HepG2 (cell line): ENCODE results near the gene ENO2. TPM values are rescaled to one million over a fixed set of nuclear protein-coding genes. Genes with fewer than 3 reads are reported as not detected.

Source experiments
- CHCHD3 ChIP-seq: sonication (generic); formaldehyde crosslinking; IDR thresholded peaks from 2 replicates; pipeline ENCODE4 v1.8.0; 2022; ENCODE audit warnings: mild to moderate bottlenecking, missing genetic modification reagents, moderate library complexity
- EZH2 ChIP-seq: conservative IDR thresholded peaks from 2 replicates; pipeline ENCODE4 v1.6.1; 2012; ENCODE audit warnings: mild to moderate bottlenecking, low read depth, low read length, moderate library complexity
- KLF15 ChIP-seq: sonication (generic); formaldehyde crosslinking; IDR thresholded peaks from 2 replicates; pipeline ENCODE4 v1.8.1; 2023; ENCODE audit warnings: borderline replicate concordance, mild to moderate bottlenecking, inconsistent platforms, missing genetic modification reagents, mixed read lengths
- MTA3 ChIP-seq: sonication (generic); formaldehyde crosslinking; IDR thresholded peaks from 2 replicates; pipeline ENCODE4 v1.4.0; 2020; ENCODE audit warnings: missing genetic modification reagents
- POLR2G ChIP-seq: fragments of 200-400 bp; formaldehyde crosslinking; IDR thresholded peaks from 2 replicates; pipeline ENCODE4 v1.6.1; 2018; ENCODE audit warnings: mild to moderate bottlenecking, low read depth, low read length, moderate library complexity
- PRPF4 ChIP-seq: fragments of 200-400 bp; formaldehyde crosslinking; IDR thresholded peaks from 2 replicates; pipeline ENCODE4 v1.6.1; 2016; ENCODE audit warnings: low read length, low read depth; ENCODE audit not compliant: poor library complexity, severe bottlenecking
- SNRNP70 ChIP-seq: fragments of 200-400 bp; formaldehyde crosslinking; IDR thresholded peaks from 2 replicates; pipeline ENCODE4 v1.6.1; 2017; ENCODE audit warnings: mild to moderate bottlenecking, low read depth, low read length, moderate library complexity
- SOX6 ChIP-seq, 2 experiments: fragments of 450-650 bp in 1 of 2; sonication (generic) in 1 of 2; formaldehyde crosslinking in 1 of 2; IDR thresholded peaks; 2 replicates each; pipeline versions ENCODE4 v1.4.0 to v1.6.1; 2017 to 2020; ENCODE audit warnings: antibody characterized with exemption in 1 of 2, mild to moderate bottlenecking in 1 of 2, missing genetic modification reagents in 1 of 2
- SP1 ChIP-seq, 2 experiments: fragments of 450-650 bp in 1 of 2; sonication (generic) in 1 of 2; formaldehyde crosslinking in 1 of 2; IDR thresholded peaks; 2 replicates each; pipeline versions ENCODE4 v1.4.0 to v1.6.1; 2016 to 2020; ENCODE audit warnings: missing genetic modification reagents in 1 of 2
- SSRP1 ChIP-seq: IDR thresholded peaks from 2 replicates; pipeline ENCODE4 v1.6.1; 2016; ENCODE audit warnings: control low read depth
- ZFAT ChIP-seq: sonication (generic); formaldehyde crosslinking; conservative IDR thresholded peaks from 2 replicates; pipeline ENCODE4 v1.8.1; 2023; ENCODE audit warnings: missing genetic modification reagents, inconsistent platforms
- ZNF232 ChIP-seq: sonication (generic); formaldehyde crosslinking; IDR thresholded peaks from 2 replicates; pipeline ENCODE4 v1.4.0; 2020; ENCODE audit warnings: missing genetic modification reagents, borderline replicate concordance
- ZNF256 ChIP-seq: sonication (generic); formaldehyde crosslinking; conservative IDR thresholded peaks from 2 replicates; pipeline ENCODE4 v1.4.0; 2020; ENCODE audit warnings: missing genetic modification reagents
- ZNF264 ChIP-seq: sonication (generic); formaldehyde crosslinking; IDR thresholded peaks from 2 replicates; pipeline ENCODE4 v1.4.0; 2020; ENCODE audit warnings: missing genetic modification reagents
- ZNF34 ChIP-seq: sonication (generic); formaldehyde crosslinking; IDR thresholded peaks from 2 replicates; pipeline ENCODE4 v1.4.0; 2020; ENCODE audit warnings: mild to moderate bottlenecking, missing genetic modification reagents, borderline replicate concordance
- ZNF446 ChIP-seq: sonication (generic); formaldehyde crosslinking; IDR thresholded peaks from 2 replicates; pipeline ENCODE4 v1.5.0; 2020; ENCODE audit warnings: mild to moderate bottlenecking, missing genetic modification reagents
- ZNF670 ChIP-seq: sonication (generic); formaldehyde crosslinking; IDR thresholded peaks from 2 replicates; pipeline ENCODE4 v1.8.0; 2022; ENCODE audit warnings: mild to moderate bottlenecking, missing genetic modification reagents, borderline replicate concordance
- ZNF781 ChIP-seq: sonication (generic); formaldehyde crosslinking; IDR thresholded peaks from 2 replicates; pipeline ENCODE4 v1.5.1; 2020; ENCODE audit warnings: borderline replicate concordance, mild to moderate bottlenecking, missing genetic modification reagents; ENCODE audit errors: not compliant biosample characterization
- ZNF878 ChIP-seq: sonication (generic); formaldehyde crosslinking; IDR thresholded peaks from 2 replicates; pipeline ENCODE4 v1.8.1; 2023; ENCODE audit warnings: mild to moderate bottlenecking, missing genetic modification reagents, moderate library complexity
- polyA plus RNA-seq, 8 experiments: library from polyadenylated mRNA; depleted of rRNA in 3 of 8; stranded (reverse) in 7 of 8; unstranded in 1 of 8; fragments of >200 nt; fragmentation: Illumina TruSeq in 4 of 8; extraction: Trizol in 4 of 8; gene quantifications; 2 replicates each; pipeline versions ENCODE4 v1.2.1 to v1.2.3, GENCODE V29; 2011 to 2016; ENCODE audit warnings: low read depth in 4 of 8, missing spikeins in 1 of 8, mixed read lengths in 1 of 8; ENCODE audit not compliant: insufficient read depth in 1 of 8
- total RNA-seq, 5 experiments: library from RNA; depleted of rRNA; stranded (reverse); fragments of >200 nt; fragmentation: Illumina TruSeq; extraction: Trizol; gene quantifications; 2 replicates each; pipeline ENCODE4 v1.2.3, GENCODE V29; 2016; ENCODE audit warnings: low read depth in 1 of 5
- TF ChIP-seq, protein P1 (sequence below): sonication (generic); formaldehyde crosslinking; IDR thresholded peaks from 2 replicates; pipeline ENCODE4 v1.9.0; 2021; ENCODE audit warnings: mild to moderate bottlenecking, missing genetic modification reagents
- TF ChIP-seq, protein P2 (sequence below): sonication (generic); formaldehyde crosslinking; IDR thresholded peaks from 2 replicates; pipeline ENCODE4 v1.4.0; 2020; ENCODE audit warnings: mild to moderate bottlenecking, missing genetic modification reagents, borderline replicate concordance

Gene ENO2
- total and polyA plus RNA-seq, 2 of the 13 experiments (the other 11 are each of a cell fraction or from before 2014, with no cell fraction given): 19.3 to 136 TPM

DNA sequence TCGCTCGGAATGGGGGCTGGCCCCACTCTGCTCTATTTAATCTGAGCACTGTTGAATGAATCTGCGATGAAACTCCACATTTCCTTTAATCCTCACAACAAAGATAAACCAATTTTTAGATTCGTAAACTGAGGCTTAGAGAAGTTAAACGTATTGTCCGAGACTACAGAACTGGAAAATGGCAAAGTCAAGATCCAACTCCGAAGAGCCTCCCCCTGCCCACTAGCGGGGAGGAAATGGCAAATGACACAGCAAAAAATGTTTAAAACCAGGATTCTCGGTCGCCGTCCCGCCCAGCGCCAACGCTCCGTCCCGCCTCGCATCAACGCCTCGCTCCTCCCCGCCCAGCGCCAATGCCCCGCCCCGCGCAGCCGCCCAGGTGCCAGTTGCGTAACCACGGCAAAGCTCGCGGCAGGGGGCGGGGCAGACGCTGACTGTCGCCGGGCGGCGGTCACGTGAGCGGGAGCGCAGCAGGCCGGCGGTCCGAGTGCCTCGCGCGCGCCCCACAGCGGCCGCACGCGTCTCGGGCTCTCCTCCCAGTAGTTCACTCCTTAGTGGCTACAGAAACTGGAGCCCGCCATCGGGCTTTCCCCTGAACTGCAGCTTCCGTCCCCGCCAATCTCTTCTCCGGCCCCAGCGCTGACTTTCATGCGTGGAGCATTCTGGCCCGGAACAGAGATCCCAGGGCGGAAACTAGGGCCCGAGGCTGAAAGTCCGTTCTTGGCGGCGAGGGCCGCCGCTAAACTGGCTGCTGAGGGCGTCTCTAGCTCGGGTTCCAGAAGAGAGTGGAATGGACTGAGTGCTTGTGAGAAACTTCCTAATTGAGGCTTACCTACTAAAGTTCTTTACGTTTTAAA is 23.4 kb upstream of the ENO2 start (continued):
- TF ChIP-seq ZNF256 (CRISPR knock-in tag) (no peak), SSRP1 (CRISPR knock-in tag) (no peak), ZNF34 (CRISPR knock-in tag) (no peak), POLR2G (peak; percentile 85), SP1 (IDR thresholded peaks at IDR 0.05) (no peak), SP1 (CRISPR knock-in tag; IDR thresholded peaks at IDR 0.05) (peak; percentile 95), KLF15 (CRISPR knock-in tag) (no peak), ZNF264 (CRISPR knock-in tag) (peak; percentile 44; the same call in 1 of the 2 replicates), SNRNP70 (no peak), CHCHD3 (CRISPR knock-in tag) (no peak), ZNF878 (no peak), SOX6 (IDR thresholded peaks at IDR 0.05) (no peak), SOX6 (CRISPR knock-in tag; IDR thresholded peaks at IDR 0.05) (peak; percentile 59; the same call in 1 of the 2 replicates), ZNF781 (CRISPR knock-in tag) (no peak), ZNF232 (CRISPR knock-in tag) (peak; percentile 38; the same call in 1 of the 2 replicates), ZNF446 (CRISPR knock-in tag) (no peak), PRPF4 (no peak), ZFAT (CRISPR knock-in tag) (no peak), MTA3 (CRISPR knock-in tag) (no peak), ZNF670 (CRISPR knock-in tag) (0 out of 2 replicates have a peak, but pooled peaks have one; percentile 33), EZH2 (no peak)
- TF ChIP-seq, protein P1, sequence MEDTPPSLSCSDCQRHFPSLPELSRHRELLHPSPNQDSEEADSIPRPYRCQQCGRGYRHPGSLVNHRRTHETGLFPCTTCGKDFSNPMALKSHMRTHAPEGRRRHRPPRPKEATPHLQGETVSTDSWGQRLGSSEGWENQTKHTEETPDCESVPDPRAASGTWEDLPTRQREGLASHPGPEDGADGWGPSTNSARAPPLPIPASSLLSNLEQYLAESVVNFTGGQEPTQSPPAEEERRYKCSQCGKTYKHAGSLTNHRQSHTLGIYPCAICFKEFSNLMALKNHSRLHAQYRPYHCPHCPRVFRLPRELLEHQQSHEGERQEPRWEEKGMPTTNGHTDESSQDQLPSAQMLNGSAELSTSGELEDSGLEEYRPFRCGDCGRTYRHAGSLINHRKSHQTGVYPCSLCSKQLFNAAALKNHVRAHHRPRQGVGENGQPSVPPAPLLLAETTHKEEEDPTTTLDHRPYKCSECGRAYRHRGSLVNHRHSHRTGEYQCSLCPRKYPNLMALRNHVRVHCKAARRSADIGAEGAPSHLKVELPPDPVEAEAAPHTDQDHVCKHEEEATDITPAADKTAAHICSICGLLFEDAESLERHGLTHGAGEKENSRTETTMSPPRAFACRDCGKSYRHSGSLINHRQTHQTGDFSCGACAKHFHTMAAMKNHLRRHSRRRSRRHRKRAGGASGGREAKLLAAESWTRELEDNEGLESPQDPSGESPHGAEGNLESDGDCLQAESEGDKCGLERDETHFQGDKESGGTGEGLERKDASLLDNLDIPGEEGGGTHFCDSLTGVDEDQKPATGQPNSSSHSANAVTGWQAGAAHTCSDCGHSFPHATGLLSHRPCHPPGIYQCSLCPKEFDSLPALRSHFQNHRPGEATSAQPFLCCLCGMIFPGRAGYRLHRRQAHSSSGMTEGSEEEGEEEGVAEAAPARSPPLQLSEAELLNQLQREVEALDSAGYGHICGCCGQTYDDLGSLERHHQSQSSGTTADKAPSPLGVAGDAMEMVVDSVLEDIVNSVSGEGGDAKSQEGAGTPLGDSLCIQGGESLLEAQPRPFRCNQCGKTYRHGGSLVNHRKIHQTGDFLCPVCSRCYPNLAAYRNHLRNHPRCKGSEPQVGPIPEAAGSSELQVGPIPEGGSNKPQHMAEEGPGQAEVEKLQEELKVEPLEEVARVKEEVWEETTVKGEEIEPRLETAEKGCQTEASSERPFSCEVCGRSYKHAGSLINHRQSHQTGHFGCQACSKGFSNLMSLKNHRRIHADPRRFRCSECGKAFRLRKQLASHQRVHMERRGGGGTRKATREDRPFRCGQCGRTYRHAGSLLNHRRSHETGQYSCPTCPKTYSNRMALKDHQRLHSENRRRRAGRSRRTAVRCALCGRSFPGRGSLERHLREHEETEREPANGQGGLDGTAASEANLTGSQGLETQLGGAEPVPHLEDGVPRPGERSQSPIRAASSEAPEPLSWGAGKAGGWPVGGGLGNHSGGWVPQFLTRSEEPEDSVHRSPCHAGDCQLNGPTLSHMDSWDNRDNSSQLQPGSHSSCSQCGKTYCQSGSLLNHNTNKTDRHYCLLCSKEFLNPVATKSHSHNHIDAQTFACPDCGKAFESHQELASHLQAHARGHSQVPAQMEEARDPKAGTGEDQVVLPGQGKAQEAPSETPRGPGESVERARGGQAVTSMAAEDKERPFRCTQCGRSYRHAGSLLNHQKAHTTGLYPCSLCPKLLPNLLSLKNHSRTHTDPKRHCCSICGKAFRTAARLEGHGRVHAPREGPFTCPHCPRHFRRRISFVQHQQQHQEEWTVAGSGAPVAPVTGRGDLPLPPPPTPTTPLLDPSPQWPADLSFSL (CRISPR knock-in tag): no peak
- TF ChIP-seq, protein P2, sequence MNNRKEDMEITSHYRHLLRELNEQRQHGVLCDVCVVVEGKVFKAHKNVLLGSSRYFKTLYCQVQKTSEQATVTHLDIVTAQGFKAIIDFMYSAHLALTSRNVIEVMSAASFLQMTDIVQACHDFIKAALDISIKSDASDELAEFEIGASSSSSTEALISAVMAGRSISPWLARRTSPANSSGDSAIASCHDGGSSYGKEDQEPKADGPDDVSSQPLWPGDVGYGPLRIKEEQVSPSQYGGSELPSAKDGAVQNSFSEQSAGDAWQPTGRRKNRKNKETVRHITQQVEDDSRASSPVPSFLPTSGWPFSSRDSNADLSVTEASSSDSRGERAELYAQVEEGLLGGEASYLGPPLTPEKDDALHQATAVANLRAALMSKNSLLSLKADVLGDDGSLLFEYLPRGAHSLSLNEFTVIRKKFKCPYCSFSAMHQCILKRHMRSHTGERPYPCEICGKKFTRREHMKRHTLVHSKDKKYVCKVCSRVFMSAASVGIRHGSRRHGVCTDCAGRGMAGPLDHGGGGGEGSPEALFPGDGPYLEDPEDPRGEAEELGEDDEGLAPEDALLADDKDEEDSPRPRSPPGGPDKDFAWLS (CRISPR knock-in tag): no peak
